Naive thymus-derived CD4-positive, alpha-beta T cell (primary cell): ENCODE data around the gene ZNF213. TPM values are rescaled to one million over a fixed set of nuclear protein-coding genes. Genes with fewer than 3 reads are reported as not detected.
A peak's percentile ranks its signal among the peaks of the same experiment; 100 is the strongest.

Source experiments
- ATAC-seq: fragments of 150-1000 bp; cut with Tn5 transposase; 2 replicates; pipeline ENCODE4 v1.10.0; 2021; ENCODE audit warnings: mild to moderate bottlenecking, moderate library complexity
- CTCF ChIA-PET: fragments of 350-600 bp; sonication (Branson Sonifier 250); formaldehyde crosslinking; loops from one replicate; lab custom pipeline; 2021; ENCODE audit warnings: antibody characterized with exemption; lab: Charles Lee
- POLR2A ChIA-PET: fragments of 350-600 bp; sonication (Branson Sonifier 250); formaldehyde crosslinking; loops from one replicate; lab custom pipeline; 2021; ENCODE audit warnings: antibody characterized with exemption, inconsistent platforms; lab: Charles Lee
- DNase-seq, 9 donors: peaks; one replicate each; pipeline versions ENCODE4 v3.0.0 to v3.0.0-alpha.2; 2020 to 2022; ENCODE audit warnings: mixed read lengths in 1 of 9
- H3K27ac ChIP-seq: one replicate; pipeline ENCODE4 v1.7.0; 2013; ENCODE audit warnings: mild to moderate bottlenecking, low read depth, low read length, moderate library complexity
- H3K27me3 ChIP-seq, 2 donors: one replicate each; pipeline ENCODE4 v1.7.0; 2013; ENCODE audit warnings: low read length in 2 of 2, mild to moderate bottlenecking in 2 of 2, moderate library complexity in 2 of 2; ENCODE audit not compliant: control insufficient read depth in 2 of 2, insufficient read depth in 2 of 2
- H3K36me3 ChIP-seq, 3 experiments: 1 replicate in 2 of 3; 2 replicates in 1 of 3; pipeline ENCODE4 v1.7.0; 2013; ENCODE audit warnings: low read length in 3 of 3, mild to moderate bottlenecking in 3 of 3, moderate library complexity in 1 of 3; ENCODE audit not compliant: insufficient read depth in 3 of 3, control insufficient read depth in 2 of 3
- H3K4me1 ChIP-seq, 2 donors: one replicate each; pipeline ENCODE4 v1.7.0; 2013; ENCODE audit warnings: low read length in 2 of 2, mild to moderate bottlenecking in 2 of 2, moderate library complexity in 1 of 2; ENCODE audit not compliant: control insufficient read depth in 2 of 2, insufficient read depth in 2 of 2
- H3K4me3 ChIP-seq: 2 replicates; pipeline ENCODE4 v1.7.0; 2013; ENCODE audit warnings: mild to moderate bottlenecking, low read length
- H3K9me3 ChIP-seq, 3 experiments: 1 replicate in 2 of 3; 2 replicates in 1 of 3; pipeline ENCODE4 v1.7.0; 2013; ENCODE audit warnings: low read length in 3 of 3; ENCODE audit not compliant: control insufficient read depth in 2 of 3
- H3K27ac Mint-ChIP-seq, 9 donors: one replicate each; pipeline ENCODE4 v1.8.0; 2020 to 2022; ENCODE audit warnings: mixed read lengths in 9 of 9, mild to moderate bottlenecking in 8 of 9, moderate library complexity in 5 of 9, inconsistent platforms in 2 of 9
- H3K27me3 Mint-ChIP-seq, 5 donors: one replicate each; pipeline ENCODE4 v1.8.0; 2021 to 2022; ENCODE audit warnings: mixed read lengths in 5 of 5, mild to moderate bottlenecking in 1 of 5
- H3K36me3 Mint-ChIP-seq, 5 donors: one replicate each; pipeline ENCODE4 v1.8.0; 2020 to 2022; ENCODE audit warnings: mixed read lengths in 5 of 5, mild to moderate bottlenecking in 3 of 5, inconsistent platforms in 1 of 5
- H3K4me1 Mint-ChIP-seq, 7 donors: one replicate each; pipeline ENCODE4 v1.8.0; 2020 to 2022; ENCODE audit warnings: mixed read lengths in 7 of 7, mild to moderate bottlenecking in 3 of 7, inconsistent platforms in 1 of 7
- H3K4me3 Mint-ChIP-seq, 10 donors: one replicate each; pipeline ENCODE4 v1.8.0; 2020 to 2022; ENCODE audit warnings: mild to moderate bottlenecking in 10 of 10, mixed read lengths in 10 of 10, moderate library complexity in 6 of 10, inconsistent platforms in 2 of 10
- H3K9me3 Mint-ChIP-seq, 11 donors: one replicate each; pipeline ENCODE4 v1.8.0; 2020 to 2022; ENCODE audit warnings: mixed read lengths in 11 of 11, mild to moderate bottlenecking in 4 of 11, inconsistent platforms in 1 of 11, moderate library complexity in 1 of 11
- intact Hi-C, 2 donors: fragments of 100-400 bp; cut with micrococcal nuclease; formaldehyde crosslinking; loops; one replicate each; pipeline ENCODE4 v1.15.1; 2023
- polyA plus RNA-seq, 2 donors: library from polyadenylated mRNA; unstranded; fragments of 300-500 nt; fragmentation: Illumina TruSeq; gene quantifications; one replicate each; pipeline ENCODE4 v1.2.3, GENCODE V29; 2021
- total RNA-seq, 6 experiments: library from RNA in 5 of 6; stranded (reverse) in 5 of 6; gene quantifications; 1 replicate in 5 of 6; 2 replicates in 1 of 6; pipeline ENCODE4 v1.2.3 and lab custom pipeline; 2021 to 2026

The ZNF213 gene
- total and polyA plus RNA-seq, 7 experiments from 2014 or later, result 1.7 to 14.0 (median 6.5) TPM

- no peaks in the 10 kb centered on the region for H3K27me3 Mint-ChIP-seq
- H3K27ac Mint-ChIP-seq, result no peak overlapping the region
- H3K36me3 Mint-ChIP-seq, result peaks cover 4 to 19% (median 8%) of the 10 kb centered on the region in 5 donors
- DNase-seq, result no peak
- Histone ChIP-seq H3K4me3 (no peak overlapping the region), H3K4me1 (no peaks in the 10 kb centered on the region), H3K27ac (no peak overlapping the region), H3K36me3 (peaks cover 0 to 35% (median 0%) of the 10 kb centered on the region in 3 experiments), H3K27me3 (no peaks in the 10 kb centered on the region), H3K9me3 (no peaks in the 10 kb centered on the region)
- ChIA-PET POLR2A (interaction anchor here (1.6 kb wide), 1 partner anchor 14 kb away, joined by 3 read pairs; no protein-coding TSS in a partner anchor), CTCF (interaction anchor here (0.6 to 1.1 kb wide), 2 partner anchors 9 to 16 kb away, joined by 3 read pairs; partner anchors contain the start of gene ZNF213)
- ATAC-seq, result no peak
- intact Hi-C loops, result no loop called here
- no peak overlapping the region for H3K4me3 Mint-ChIP-seq
- H3K4me1 Mint-ChIP-seq, result peaks cover 0 to 4% (median under 1%) of the 10 kb centered on the region in 7 donors
- no peaks in the 10 kb centered on the region for H3K9me3 Mint-ChIP-seq
Measured at GRCh38 chr16:3143598-3144320, 8.9 kb downstream of the ZNF213 start.

GRCh38 chr16:3144321-3144983, 9.6 kb downstream of the ZNF213 start:
- ATAC-seq, result no peak
- no peaks in the 10 kb centered on the region for H3K9me3 ChIP-seq
- ChIA-PET POLR2A (interaction anchor here (0.8 to 1.6 kb wide), 2 partner anchors 14 to 432 kb away, joined by 3 read pairs; partner anchors contain the start of gene NLRC3), CTCF (interaction anchor here (1.1 kb wide), 1 partner anchor 10 kb away, joined by 3 read pairs; the partner anchor contains the start of gene ZNF213)
- peaks cover 4 to 14% (median 5%) of the 10 kb centered on the region in 5 donors for H3K36me3 Mint-ChIP-seq
- no peaks in the 10 kb centered on the region for H3K27me3 Mint-ChIP-seq
- intact Hi-C loops, result no loop called here
- no peak for DNase-seq
- no peaks in the 10 kb centered on the region for H3K27me3 ChIP-seq
- no peaks in the 10 kb centered on the region for H3K9me3 Mint-ChIP-seq
- no peaks in the 10 kb centered on the region for H3K4me1 ChIP-seq
- no peak overlapping the region for H3K4me3 Mint-ChIP-seq
- H3K27ac ChIP-seq, result no peak overlapping the region
- H3K4me1 Mint-ChIP-seq, result peaks cover 3 to 8% (median 5%) of the 10 kb centered on the region in 7 donors
- H3K27ac Mint-ChIP-seq, result no peak overlapping the region
- H3K36me3 ChIP-seq, result peaks cover 0 to 28% (median 0%) of the 10 kb centered on the region in 3 experiments
- no peak overlapping the region for H3K4me3 ChIP-seq

- Mint-ChIP-seq H3K9me3 (no peaks in the 10 kb centered on the region), H3K4me3 (no peak overlapping the region), H3K36me3 (peaks cover 4 to 14% (median 5%) of the 10 kb centered on the region in 5 donors), H3K27me3 (no peaks in the 10 kb centered on the region), H3K27ac (peak overlapping the region in 1 of 9 donors; percentile 29), H3K4me1 (peaks cover 3 to 13% (median 5%) of the 10 kb centered on the region in 7 donors)
- ChIA-PET POLR2A (interaction anchor here (0.8 to 8.0 kb wide), 2 partner anchors 11 to 432 kb away, joined by 3 to 91 read pairs; partner anchors contain the start of genes NLRC3 and ZNF213), CTCF (no interaction called here)
- Histone ChIP-seq H3K27ac (no peak overlapping the region), H3K27me3 (no peaks in the 10 kb centered on the region), H3K36me3 (peaks cover 0 to 27% (median 0%) of the 10 kb centered on the region in 3 experiments), H3K4me1 (peaks cover 0 to 5% of the 10 kb centered on the region in 2 donors), H3K9me3 (no peaks in the 10 kb centered on the region), H3K4me3 (no peak overlapping the region)
- no peak for ATAC-seq
- intact Hi-C loops, result no loop called here
- DNase-seq, result no peak
Measured at GRCh38 chr16:3145151-3145550, 10.3 kb downstream of the ZNF213 start.

GRCh38 chr16:3145660-3146059, 10.8 kb downstream of the ZNF213 start:
- intact Hi-C loops, result no loop called here
- no peaks in the 10 kb centered on the region for H3K9me3 ChIP-seq
- ChIA-PET CTCF (interaction anchor here (0.8 kb wide), 1 partner anchor 13 kb away, joined by 3 read pairs; no protein-coding TSS in a partner anchor), POLR2A (interaction anchor here (0.8 to 8.0 kb wide), 3 partner anchors 11 to 81 kb away, joined by 3 to 91 read pairs (median 3); partner anchors contain the start of genes IL32 and ZNF213)
- H3K4me3 ChIP-seq, result no peak overlapping the region
- peaks cover 0 to 3% (median 0%) of the 10 kb centered on the region in 11 donors for H3K9me3 Mint-ChIP-seq
- no peaks in the 10 kb centered on the region for H3K27me3 ChIP-seq
- H3K27ac ChIP-seq, result no peak overlapping the region
- peaks cover 4 to 15% (median 6%) of the 10 kb centered on the region in 7 donors for H3K4me1 Mint-ChIP-seq
- peaks cover 4 to 14% (median 5%) of the 10 kb centered on the region in 5 donors for H3K36me3 Mint-ChIP-seq
- H3K27ac Mint-ChIP-seq, result no peak overlapping the region
- H3K36me3 ChIP-seq, result peaks cover 0 to 22% (median 0%) of the 10 kb centered on the region in 3 experiments
- ATAC-seq, result no peak
- no peak for DNase-seq
- peaks cover 0 to 2% (median 0%) of the 10 kb centered on the region in 5 donors for H3K27me3 Mint-ChIP-seq
- H3K4me3 Mint-ChIP-seq, result no peak overlapping the region
- peaks cover 0 to 5% of the 10 kb centered on the region in 2 donors for H3K4me1 ChIP-seq

- Mint-ChIP-seq H3K9me3 (peaks cover 0 to 9% (median 0%) of the 10 kb centered on the region in 11 donors), H3K27me3 (peaks cover 0 to 11% (median 0%) of the 10 kb centered on the region in 5 donors), H3K27ac (no peak overlapping the region), H3K36me3 (peaks cover 3 to 4% (median 4%) of the 10 kb centered on the region in 5 donors), H3K4me3 (no peak overlapping the region), H3K4me1 (peaks cover 9 to 23% (median 15%) of the 10 kb centered on the region in 7 donors)
- ChIA-PET POLR2A (interaction anchor here (0.6 to 8.0 kb wide), 4 partner anchors 11 to 115 kb away, joined by 3 to 91 read pairs (median 3); partner anchors contain the start of gene ZNF213), CTCF (interaction anchor here (0.8 to 2.9 kb wide), 6 partner anchors 11 to 311 kb away, joined by 3 to 12 read pairs (median 4); partner anchors contain the start of gene ZNF213)
- DNase-seq (no peak), ATAC-seq (no peak)
- no peak overlapping the region for H3K27ac ChIP-seq
- peaks cover 0 to 5% of the 10 kb centered on the region in 2 donors for H3K4me1 ChIP-seq
- H3K9me3 ChIP-seq, result no peaks in the 10 kb centered on the region
- intact Hi-C loops, result no loop called here
- H3K36me3 ChIP-seq, result peaks cover 0 to 6% (median 0%) of the 10 kb centered on the region in 3 experiments
- no peaks in the 10 kb centered on the region for H3K27me3 ChIP-seq
- no peak overlapping the region for H3K4me3 ChIP-seq
Measured at GRCh38 chr16:3147046-3147756, 12.4 kb downstream of the ZNF213 start.
